BLaER1 treated with 17β-estradiol and CSF1 and Interleukin-3, amounts not matched to agents 10 nM and 100 nM (cell line): ENCODE results near the gene GRM6.

Source experiments
- H3K27ac ChIP-seq, 11 experiments: shearing (Covaris generic); formaldehyde crosslinking; 2 replicates each; pipeline ENCODE4 v1.8.1; 2022
- H3K27me3 ChIP-seq, 11 experiments: shearing (Covaris generic); formaldehyde crosslinking; 2 replicates each; pipeline ENCODE4 v1.8.1; 2022
- H3K36me3 ChIP-seq, 11 experiments: shearing (Covaris generic); formaldehyde crosslinking; 2 replicates each; pipeline ENCODE4 v1.8.1; 2022
- H3K4me1 ChIP-seq, 10 experiments: shearing (Covaris generic); formaldehyde crosslinking; 2 replicates each; pipeline ENCODE4 v1.8.1; 2022
- H3K4me2 ChIP-seq, 11 experiments: shearing (Covaris generic); formaldehyde crosslinking; 2 replicates each; pipeline ENCODE4 v1.8.1; 2022
- H3K4me3 ChIP-seq, 10 experiments: shearing (Covaris generic); formaldehyde crosslinking; 2 replicates each; pipeline ENCODE4 v1.8.1; 2022
- H3K9ac ChIP-seq, 11 experiments: shearing (Covaris generic); formaldehyde crosslinking; 2 replicates each; pipeline ENCODE4 v1.8.1; 2022
- H3K9me3 ChIP-seq, 11 experiments: shearing (Covaris generic); formaldehyde crosslinking; replicated peaks in 1 of 11; 2 replicates each; pipeline ENCODE4 v1.8.1; 2022
- H4K20me1 ChIP-seq, 11 experiments: shearing (Covaris generic); formaldehyde crosslinking; 2 replicates each; pipeline ENCODE4 v1.8.1; 2022
- Cebpa-rat ChIP-seq, 11 experiments: shearing (Covaris generic); IDR thresholded peaks; 2 replicates each; pipeline ENCODE4 v1.8.1; 2022

Gene GRM6

DNA sequence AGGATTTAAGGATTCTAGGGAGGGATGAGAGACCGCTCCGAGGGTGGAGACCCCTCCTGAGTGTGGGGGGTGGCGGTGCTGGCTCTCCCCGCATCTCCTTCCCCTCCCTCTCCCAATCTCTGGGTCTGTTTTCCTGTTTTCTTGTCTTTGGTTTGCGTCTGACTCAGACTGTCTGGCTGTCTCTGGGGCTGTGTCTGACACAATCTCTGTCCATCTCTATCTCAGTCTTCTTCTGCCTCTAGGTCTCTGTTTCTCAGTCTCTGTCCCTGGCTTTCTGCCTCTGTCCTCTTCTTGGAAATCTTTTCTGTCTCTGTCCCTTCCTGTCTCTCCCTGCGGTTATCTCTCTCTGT, 196 bp upstream of the GRM6 start:
- Histone ChIP-seq H3K4me2 (no peak overlapping the region), H3K4me3 (no peak overlapping the region), H3K36me3 (no peaks in the 10 kb centered on the region), H3K9me3 (peaks cover 62 to 97% (median 90%) of the 10 kb centered on the region in 11 experiments), H3K4me1 (no peaks in the 10 kb centered on the region), H3K9ac (no peak overlapping the region), H3K27me3 (no peaks in the 10 kb centered on the region), H4K20me1 (no peaks in the 10 kb centered on the region), H3K27ac (no peak overlapping the region)
- TF ChIP-seq Cebpa-rat (IDR thresholded peaks at IDR 0.05), result no peak

GRCh38 chr5:178993955-178994579, 1.1 kb downstream of the GRM6 start:
- no peak for TF ChIP-seq Cebpa-rat (IDR thresholded peaks at IDR 0.05)
- no peaks in the 10 kb centered on the region for H4K20me1 ChIP-seq
- H3K4me3 ChIP-seq, result no peak overlapping the region
- no peaks in the 10 kb centered on the region for H3K36me3 ChIP-seq
- H3K9ac ChIP-seq, result no peak overlapping the region
- H3K4me2 ChIP-seq, result no peak overlapping the region
- H3K27ac ChIP-seq, result no peak overlapping the region
- H3K4me1 ChIP-seq, result no peaks in the 10 kb centered on the region
- peaks cover 62 to 97% (median 90%) of the 10 kb centered on the region in 11 experiments for H3K9me3 ChIP-seq
- H3K27me3 ChIP-seq, result no peaks in the 10 kb centered on the region

DNA sequence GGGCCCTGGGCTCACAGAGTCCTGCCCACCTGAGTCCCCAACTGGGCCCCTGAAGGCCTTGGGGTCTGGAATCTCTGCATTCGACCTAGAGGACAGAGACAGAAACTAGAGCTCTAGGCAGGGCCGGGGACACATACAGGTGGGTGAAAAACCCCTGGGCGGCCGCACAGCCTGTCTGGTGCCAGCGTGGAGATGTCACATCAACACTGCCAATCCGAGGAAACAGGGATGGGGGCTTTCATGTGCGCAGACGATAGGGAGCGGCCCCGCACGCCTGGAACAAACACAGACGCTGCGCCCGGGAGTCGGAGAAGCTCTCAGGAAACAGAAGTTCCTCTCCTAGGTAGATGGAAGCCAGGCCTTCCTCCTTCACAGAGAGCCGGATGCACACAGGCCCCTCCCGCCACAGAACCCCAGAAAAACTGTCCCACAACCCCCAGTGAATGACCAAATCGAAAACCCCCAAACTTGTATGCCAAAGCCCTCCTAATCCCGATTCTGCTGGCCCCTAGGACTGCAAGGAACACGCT, 1.8 kb downstream of the GRM6 start:
- H3K27me3 ChIP-seq, result no peaks in the 10 kb centered on the region
- no peaks in the 10 kb centered on the region for H4K20me1 ChIP-seq
- no peak overlapping the region for H3K27ac ChIP-seq
- TF ChIP-seq Cebpa-rat (IDR thresholded peaks at IDR 0.05), result no peak
- H3K4me3 ChIP-seq, result no peak overlapping the region
- H3K9ac ChIP-seq, result no peak overlapping the region
- no peak overlapping the region for H3K4me2 ChIP-seq
- H3K4me1 ChIP-seq, result no peaks in the 10 kb centered on the region
- peaks cover 61 to 96% (median 89%) of the 10 kb centered on the region in 11 experiments for H3K9me3 ChIP-seq
- no peaks in the 10 kb centered on the region for H3K36me3 ChIP-seq

GRCh38 chr5:178992291-178992895, 2.7 kb downstream of the GRM6 start:
- Histone ChIP-seq H3K9me3 (peaks cover 65 to 98% (median 90%) of the 10 kb centered on the region in 11 experiments), H3K4me3 (no peak overlapping the region), H3K9ac (no peak overlapping the region), H3K27me3 (no peaks in the 10 kb centered on the region), H3K4me1 (no peaks in the 10 kb centered on the region), H3K27ac (no peak overlapping the region), H4K20me1 (no peaks in the 10 kb centered on the region), H3K4me2 (no peak overlapping the region), H3K36me3 (no peaks in the 10 kb centered on the region)
- TF ChIP-seq Cebpa-rat (IDR thresholded peaks at IDR 0.05), result no peak

GRCh38 chr5:178991190-178992145, 3.7 kb downstream of the GRM6 start:
- no peak for TF ChIP-seq Cebpa-rat (IDR thresholded peaks at IDR 0.05)
- no peaks in the 10 kb centered on the region for H4K20me1 ChIP-seq
- no peak overlapping the region for H3K4me2 ChIP-seq

DNA sequence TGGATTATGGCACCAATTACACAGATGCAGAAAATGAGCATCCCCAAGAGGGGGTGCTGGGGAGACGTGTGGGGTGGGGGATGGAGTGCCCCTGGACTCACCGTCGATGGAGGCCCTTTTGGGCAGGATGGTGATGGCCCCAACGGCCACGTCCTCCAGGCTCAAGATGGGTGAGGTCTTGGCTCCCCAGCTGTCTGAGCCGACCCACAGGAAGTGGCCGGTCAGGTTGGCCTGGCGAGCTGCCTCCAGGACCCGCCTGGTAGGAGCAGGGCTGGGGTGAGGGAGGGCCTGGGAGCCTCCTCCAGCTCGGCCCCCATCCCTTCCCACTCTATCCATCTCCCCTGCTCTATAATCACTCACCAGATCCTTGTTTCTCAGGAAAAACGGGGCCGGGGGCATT, 4.6 kb downstream of the GRM6 start:
- no peaks in the 10 kb centered on the region for H3K4me1 ChIP-seq
- no peak overlapping the region for H3K9ac ChIP-seq
- no peak for TF ChIP-seq Cebpa-rat (IDR thresholded peaks at IDR 0.05)
- peaks cover 75 to 98% (median 93%) of the 10 kb centered on the region in 11 experiments for H3K9me3 ChIP-seq
- H3K27ac ChIP-seq, result no peak overlapping the region
- H3K36me3 ChIP-seq, result no peaks in the 10 kb centered on the region
- H4K20me1 ChIP-seq, result no peaks in the 10 kb centered on the region
- no peak overlapping the region for H3K4me2 ChIP-seq
- H3K4me3 ChIP-seq, result no peak overlapping the region
- no peaks in the 10 kb centered on the region for H3K27me3 ChIP-seq

More at GRCh38 chr5:178991190-178992145, 3.7 kb downstream of the GRM6 start:
- Histone ChIP-seq H3K27ac (no peak overlapping the region), H3K4me1 (no peaks in the 10 kb centered on the region), H3K36me3 (no peaks in the 10 kb centered on the region), H3K9ac (no peak overlapping the region), H3K27me3 (no peaks in the 10 kb centered on the region), H3K9me3 (peaks cover 74 to 98% (median 92%) of the 10 kb centered on the region in 11 experiments), H3K4me3 (no peak overlapping the region)

GRCh38 chr5:178989311-178989710, 5.8 kb downstream of the GRM6 start:
- H3K27me3 ChIP-seq, result no peaks in the 10 kb centered on the region
- peaks cover 75 to 98% (median 94%) of the 10 kb centered on the region in 11 experiments for H3K9me3 ChIP-seq
- H3K4me1 ChIP-seq, result no peaks in the 10 kb centered on the region
- H3K4me3 ChIP-seq, result no peak overlapping the region
- H3K9ac ChIP-seq, result no peak overlapping the region
- no peak for TF ChIP-seq Cebpa-rat (IDR thresholded peaks at IDR 0.05)
- H3K36me3 ChIP-seq, result no peaks in the 10 kb centered on the region
- no peak overlapping the region for H3K27ac ChIP-seq
- H4K20me1 ChIP-seq, result no peaks in the 10 kb centered on the region
- no peak overlapping the region for H3K4me2 ChIP-seq

DNA sequence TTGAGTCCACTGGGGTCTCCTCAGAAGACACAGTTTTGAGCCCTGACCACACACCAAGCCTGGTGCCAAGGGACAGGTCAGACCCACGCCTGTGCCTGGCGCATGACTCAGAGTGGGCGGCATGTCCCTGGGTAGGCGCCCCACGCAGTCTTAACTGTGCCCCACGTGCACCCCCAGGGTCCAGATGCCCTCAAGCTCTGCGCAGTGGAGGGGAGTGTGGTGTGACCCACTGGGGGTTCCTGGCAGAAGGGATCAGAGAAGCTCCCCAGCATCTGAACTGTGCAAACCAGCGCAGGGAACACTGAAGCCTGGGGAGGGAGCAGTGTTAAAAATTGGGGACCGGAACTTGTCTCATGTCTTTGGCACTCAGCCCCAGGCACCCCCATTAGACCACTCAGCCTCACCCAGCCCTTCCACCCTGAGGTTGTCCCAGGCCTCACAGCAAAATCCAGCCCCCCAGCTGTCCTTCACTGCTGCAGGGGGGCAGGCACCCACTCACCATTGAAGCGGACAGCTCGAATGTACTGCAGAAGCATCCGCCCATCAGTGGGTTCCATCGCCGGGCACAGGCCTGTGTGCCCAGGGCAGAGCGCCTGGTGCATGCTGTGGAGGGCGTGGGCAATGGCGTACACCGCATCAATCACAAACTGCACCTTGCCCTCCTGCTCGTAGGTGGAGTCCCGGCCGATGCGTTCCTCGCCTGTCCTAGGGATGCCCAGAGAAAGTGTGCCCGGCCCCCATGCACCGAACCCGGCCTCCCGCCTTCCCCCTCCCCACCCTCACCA, 6.5 kb downstream of the GRM6 start:
- Histone ChIP-seq H3K4me1 (no peaks in the 10 kb centered on the region), H3K27ac (no peak overlapping the region), H3K27me3 (no peaks in the 10 kb centered on the region), H3K4me3 (no peak overlapping the region), H3K36me3 (no peaks in the 10 kb centered on the region), H4K20me1 (no peaks in the 10 kb centered on the region), H3K9ac (no peak overlapping the region), H3K9me3 (peaks cover 75 to 98% (median 94%) of the 10 kb centered on the region in 11 experiments), H3K4me2 (no peak overlapping the region)
- TF ChIP-seq Cebpa-rat (IDR thresholded peaks at IDR 0.05), result no peak
